Liver (tissue), 9 donors: ENCODE results near the gene TRMT44. TPM values are rescaled to one million over a fixed set of nuclear protein-coding genes. Genes with fewer than 3 reads are reported as not detected.

Source experiments
- DNase-seq: peaks from one replicate; pipeline ENCODE4 v3.0.0-alpha.2; 2017; ENCODE audit warnings: low spot score
- H3K27ac ChIP-seq, 2 donors: one replicate each; pipeline ENCODE4 v1.7.0; 2013; ENCODE audit warnings: inconsistent platforms in 2 of 2, low read length in 2 of 2, control low read depth in 1 of 2, low read depth in 1 of 2, mild to moderate bottlenecking in 1 of 2
- H3K27me3 ChIP-seq, 4 donors: one replicate each; pipeline versions ENCODE4 v1.6.1 to v1.7.0; 2013; ENCODE audit warnings: low read length in 3 of 4, inconsistent platforms in 1 of 4, mild to moderate bottlenecking in 1 of 4, moderate library complexity in 1 of 4; ENCODE audit not compliant: control insufficient read depth in 4 of 4, insufficient read depth in 4 of 4
- H3K36me3 ChIP-seq, 4 donors: one replicate each; pipeline versions ENCODE4 v1.6.1 to v1.7.0; 2013; ENCODE audit warnings: low read length in 3 of 4, mild to moderate bottlenecking in 3 of 4, low read depth in 1 of 4, moderate library complexity in 1 of 4; ENCODE audit not compliant: control insufficient read depth in 4 of 4, insufficient read depth in 3 of 4
- H3K4me1 ChIP-seq, 4 donors: one replicate each; pipeline versions ENCODE4 v1.6.1 to v1.7.0; 2013; ENCODE audit warnings: low read length in 3 of 4, mild to moderate bottlenecking in 3 of 4, moderate library complexity in 1 of 4; ENCODE audit not compliant: control insufficient read depth in 4 of 4, insufficient read depth in 4 of 4
- H3K4me3 ChIP-seq, 3 donors: one replicate each; pipeline versions ENCODE4 v1.6.1 to v1.7.0; 2013; ENCODE audit warnings: low read length in 3 of 3, control low read depth in 1 of 3, low read depth in 1 of 3, mild to moderate bottlenecking in 1 of 3
- H3K9ac ChIP-seq, 2 donors: one replicate each; pipeline ENCODE4 v1.7.0; 2013; ENCODE audit warnings: low read length in 2 of 2, mild to moderate bottlenecking in 2 of 2, moderate library complexity in 2 of 2, control low read depth in 1 of 2, low read depth in 1 of 2
- H3K9me3 ChIP-seq, 4 donors: one replicate each; pipeline versions ENCODE4 v1.6.1 to v1.7.0; 2013; ENCODE audit warnings: low read length in 3 of 4; ENCODE audit not compliant: control insufficient read depth in 4 of 4
- ATF3 ChIP-seq: IDR thresholded peaks from 2 replicates; pipeline ENCODE4 v1.6.1; 2016; ENCODE audit warnings: antibody characterized with exemption
- CTCF ChIP-seq: fragments of 150-350 bp; IDR thresholded peaks from 2 replicates; pipeline ENCODE4 v1.5.1; 2017; ENCODE audit warnings: improper control_type of control experiment, low read depth, low read length; ENCODE audit not compliant: missing input control
- EGR1 ChIP-seq, 2 donors: IDR thresholded peaks; 2 replicates each; pipeline ENCODE4 v1.6.1; 2016 to 2018; ENCODE audit warnings: antibody characterized with exemption in 2 of 2, low read depth in 2 of 2
- FOXA1 ChIP-seq: IDR thresholded peaks from 2 replicates; pipeline ENCODE4 v1.6.1; 2016; ENCODE audit warnings: antibody characterized with exemption
- FOXA2 ChIP-seq: IDR thresholded peaks from 2 replicates; pipeline ENCODE4 v1.6.1; 2016; ENCODE audit warnings: antibody characterized with exemption
- GABPA ChIP-seq, 2 donors: IDR thresholded peaks in 1 of 2; conservative IDR thresholded peaks in 1 of 2; 2 replicates each; pipeline ENCODE4 v1.6.1; 2016; ENCODE audit warnings: antibody characterized with exemption in 2 of 2, mild to moderate bottlenecking in 1 of 2, moderate library complexity in 1 of 2
- HNF4A ChIP-seq, 2 donors: conservative IDR thresholded peaks; 2 replicates each; pipeline ENCODE4 v1.6.1; 2016; ENCODE audit warnings: antibody characterized with exemption in 2 of 2, mild to moderate bottlenecking in 2 of 2
- HNF4G ChIP-seq: IDR thresholded peaks from 2 replicates; pipeline ENCODE4 v1.6.1; 2016; ENCODE audit warnings: antibody characterized with exemption
- JUND ChIP-seq, 2 donors: IDR thresholded peaks; 2 replicates each; pipeline ENCODE4 v1.6.1; 2016; ENCODE audit warnings: antibody characterized with exemption in 2 of 2
- MAX ChIP-seq: IDR thresholded peaks from 2 replicates; pipeline ENCODE4 v1.6.1; 2016; ENCODE audit warnings: antibody characterized with exemption
- NR2F2 ChIP-seq: IDR thresholded peaks from 2 replicates; pipeline ENCODE4 v1.6.1; 2016; ENCODE audit warnings: antibody characterized with exemption
- RAD21 ChIP-seq, 2 donors: IDR thresholded peaks; 2 replicates each; pipeline ENCODE4 v1.6.1; 2016; ENCODE audit warnings: antibody characterized with exemption in 2 of 2, mild to moderate bottlenecking in 2 of 2
- REST ChIP-seq: IDR thresholded peaks from 2 replicates; pipeline ENCODE4 v1.6.1; 2016; ENCODE audit warnings: antibody characterized with exemption, mild to moderate bottlenecking
- RXRA ChIP-seq, 2 donors: IDR thresholded peaks; 2 replicates each; pipeline ENCODE4 v1.6.1; 2017 to 2018; ENCODE audit warnings: antibody characterized with exemption in 2 of 2, mild to moderate bottlenecking in 1 of 2
- SP1 ChIP-seq: IDR thresholded peaks from 2 replicates; pipeline ENCODE4 v1.6.1; 2018; ENCODE audit warnings: antibody characterized with exemption, mild to moderate bottlenecking
- TAF1 ChIP-seq: conservative IDR thresholded peaks from 2 replicates; pipeline ENCODE4 v1.6.1; 2016; ENCODE audit warnings: antibody characterized with exemption, mild to moderate bottlenecking
- YY1 ChIP-seq: IDR thresholded peaks from 2 replicates; pipeline ENCODE4 v1.6.1; 2016; ENCODE audit warnings: antibody characterized with exemption, mild to moderate bottlenecking
- ZBTB33 ChIP-seq: IDR thresholded peaks from 2 replicates; pipeline ENCODE4 v1.6.1; 2016; ENCODE audit warnings: antibody characterized with exemption
- WGBS: extraction: QIAGEN DNeasy Blood & Tissue Kit; methylation state at CpG from one replicate; pipeline ENCODE4 v1.1.7; 2013; 5-methylcytosine and 5-hydroxymethylcytosine counted together
- polyA plus RNA-seq, 2 donors: library from polyadenylated mRNA; stranded (reverse) in 1 of 2; unstranded in 1 of 2; fragments of 200-250 nt in 1 of 2; fragments of >200 nt in 1 of 2; fragmentation: Nextera tagmentation in 1 of 2; extraction: Ambion mirVana in 1 of 2; gene quantifications; one replicate each; pipeline versions ENCODE4 v1.2.1 to v1.2.3, GENCODE V29; 2013 to 2015
- total RNA-seq, 2 donors: library from RNA; depleted of rRNA; stranded (reverse); fragments of >200 nt; gene quantifications; one replicate each; pipeline ENCODE4 v1.2.3, GENCODE V29; 2014
- donor health status: healthy.
- donor health status: healthy.
- donor health status: healthy.
- donor health status: healthy.
- donor health status: healthy.

The TRMT44 gene
- total and polyA plus RNA-seq, 4 donors, result 3.0 to 16.0 (median 5.7) TPM

GRCh38 chr4:8433136-8433535, 7.4 kb upstream of the TRMT44 start (continued):
- TF ChIP-seq CTCF (no peak), RXRA (IDR thresholded peaks at IDR 0.05) (no peak), MAX (no peak), GABPA (IDR thresholded peaks at IDR 0.05 in 1 of 2, conservative IDR thresholded peaks at IDR 0.05 in 1 of 2) (no peak), YY1 (no peak)

- no peaks in the 10 kb centered on the region for H3K36me3 ChIP-seq
- H3K9ac ChIP-seq, result no peak overlapping the region
- H3K27ac ChIP-seq, result no peak overlapping the region
- no peaks in the 10 kb centered on the region for H3K27me3 ChIP-seq
- TF ChIP-seq MAX (no peak), GABPA (IDR thresholded peaks at IDR 0.05 in 1 of 2, conservative IDR thresholded peaks at IDR 0.05 in 1 of 2) (no peak), TAF1 (no peak), ATF3 (no peak), FOXA2 (no peak), SP1 (no peak), HNF4G (no peak), ZBTB33 (no peak), CTCF (no peak), REST (no peak), RAD21 (IDR thresholded peaks at IDR 0.05) (no peak), RXRA (IDR thresholded peaks at IDR 0.05) (no peak), HNF4A (conservative IDR thresholded peaks at IDR 0.05) (no peak), NR2F2 (no peak), FOXA1 (no peak), EGR1 (IDR thresholded peaks at IDR 0.05; ENCODE audit: low read depth in 2 of 2) (no peak), JUND (IDR thresholded peaks at IDR 0.05) (no peak), YY1 (no peak)
- no peaks in the 10 kb centered on the region for H3K9me3 ChIP-seq
- H3K4me1 ChIP-seq, result peaks cover 10 to 52% (median 40%) of the 10 kb centered on the region in 4 donors
- DNase-seq, result no peak
- H3K4me3 ChIP-seq, result no peak overlapping the region
- 81% methylated on average over 21 of the region's 21 CpGs for WGBS
Observed at GRCh38 chr4:8434251-8435073, 6.1 kb upstream of the TRMT44 start.
